NCI-H345 treated with DMSO at 0.1 percent for 48 hours (cell line): ENCODE results near the gene CUTA.
"Not testable (repeated sequence)": the region's sequence is repeated elsewhere in the genome, so short reads cannot be mapped to it uniquely, and the experiment has no call there.

Experiments used
- DNase-seq: peaks from one replicate; lab custom pipeline; 2025; ENCODE audit not compliant: unreplicated experiment; lab: John Stamatoyannopoulos, UW

CUTA gene

DNA sequence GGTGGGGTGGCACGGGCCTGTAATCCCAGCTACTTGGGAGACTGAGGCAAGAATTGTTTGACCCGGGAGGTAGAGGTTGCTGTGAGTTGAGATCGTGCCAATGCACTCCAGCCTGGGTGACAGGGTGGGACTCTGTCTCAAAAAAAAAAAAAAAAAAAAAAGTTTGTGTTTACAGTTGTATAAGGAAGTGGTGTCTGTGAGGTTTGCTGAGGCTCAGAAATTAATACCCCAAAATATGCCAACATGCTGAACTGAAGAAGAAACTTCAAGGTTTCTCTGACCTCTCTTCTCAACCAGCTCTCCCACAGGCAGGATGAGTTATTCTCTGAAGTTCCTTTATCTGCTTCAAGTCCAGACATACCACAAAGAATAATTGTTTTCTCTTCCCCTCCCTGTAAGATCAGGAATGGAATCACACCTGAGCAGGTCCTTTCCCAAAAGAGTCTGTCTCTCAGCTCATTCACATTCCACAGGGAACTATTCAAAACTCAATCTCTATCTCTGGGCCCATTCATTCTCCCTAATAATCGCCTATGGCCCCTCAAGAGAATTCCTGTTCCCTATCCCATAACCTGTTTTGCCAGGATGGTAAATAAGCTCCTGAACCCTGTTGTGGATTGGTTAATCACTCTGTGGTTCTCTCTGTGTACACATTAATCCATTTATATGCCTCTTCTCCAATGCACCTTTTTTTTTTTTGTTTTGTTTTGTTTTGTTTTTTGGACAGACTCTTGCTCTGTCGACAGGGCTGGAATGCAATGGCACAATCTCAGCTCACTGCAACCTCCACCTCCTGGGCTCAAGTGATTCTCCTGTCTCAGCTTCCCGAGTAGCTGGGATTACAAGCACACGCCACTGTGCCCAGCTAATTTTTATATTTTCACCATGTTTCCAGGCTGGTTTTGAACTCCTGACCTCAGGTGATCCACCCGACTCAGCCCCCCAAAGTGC lies 43.7 kb downstream of the CUTA start:
- DNase-seq, result no peak

- no peak for DNase-seq
These were observed 45.3 kb downstream of the CUTA start for GRCh38 chr6:33372526-33373123.

- DNase-seq, result not testable (repeated sequence)
These were observed 46.0 kb downstream of the CUTA start for GRCh38 chr6:33371901-33372300.

DNA sequence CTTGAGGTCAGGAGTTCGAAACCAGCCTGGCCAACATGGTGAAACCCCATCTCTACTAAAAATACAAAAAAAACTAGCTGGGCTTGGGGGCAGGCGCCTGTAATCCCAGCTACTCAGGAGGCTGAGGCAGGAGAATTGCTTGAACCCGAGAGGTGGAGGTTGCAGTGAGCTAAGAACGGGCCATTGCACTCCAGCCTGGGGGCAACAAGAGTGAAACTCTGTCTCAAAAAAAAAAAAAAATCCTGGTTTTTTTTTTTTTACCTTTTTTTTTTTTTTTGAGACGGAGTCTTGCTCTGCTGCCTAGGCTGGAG lies 50.2 kb downstream of the CUTA start:
- DNase-seq, result not testable (repeated sequence)

GRCh38 chr6:33367009-33367714 lies 50.7 kb downstream of the CUTA start:
- DNase-seq, result no peak
